GM19193 (cell line): ENCODE measurements around the gene EHD1.

ENCODE experiments used
- POLR2A ChIP-seq: IDR thresholded peaks from 4 replicates; pipeline ENCODE4 v1.6.1; 2011; ENCODE audit not compliant: insufficient read depth, insufficient read length; ENCODE audit errors: extremely low read depth

The EHD1 gene

DNA sequence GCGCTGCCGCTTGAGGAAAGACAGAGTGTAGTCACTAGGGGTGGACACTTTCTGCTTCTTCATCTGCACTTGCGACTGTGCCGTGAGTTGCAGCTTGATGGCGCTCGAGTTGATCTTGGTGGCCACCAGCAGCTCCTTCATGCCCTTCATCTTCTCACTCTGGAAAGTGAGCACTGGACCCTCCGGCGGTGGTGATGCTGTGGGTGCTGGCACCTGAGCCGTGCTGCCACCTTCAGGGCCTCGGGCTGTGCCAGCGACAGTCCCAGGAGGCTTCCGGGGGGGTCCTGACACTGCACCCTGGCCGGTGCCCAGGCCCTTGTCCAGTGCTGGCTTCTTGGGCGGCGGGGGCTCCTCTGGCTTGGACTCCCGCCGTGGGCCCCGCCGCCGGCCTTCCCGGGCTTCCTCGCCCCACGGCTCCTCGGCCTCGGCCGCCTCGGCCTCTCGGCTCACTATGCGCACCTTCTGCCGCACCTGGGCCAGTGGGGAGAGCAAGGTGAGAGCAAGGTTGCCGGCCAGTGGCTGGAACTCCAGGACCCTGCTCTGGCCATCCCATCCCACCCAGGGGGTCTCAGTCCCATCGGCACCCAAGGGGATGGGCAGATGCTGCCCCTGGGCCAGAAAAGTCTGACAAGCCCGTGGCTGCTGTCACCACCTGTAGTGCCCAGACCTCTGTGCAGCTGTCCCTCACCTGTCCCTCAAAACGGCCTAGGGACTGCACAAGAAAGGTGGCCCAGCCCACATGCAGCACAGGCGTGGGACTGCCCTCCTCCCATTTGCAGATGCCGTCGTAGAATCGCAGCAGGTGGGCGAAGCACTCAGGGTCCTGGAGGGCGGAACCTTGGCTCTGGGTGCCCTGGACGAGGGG is 73.8 kb downstream of the EHD1 start:
- TF ChIP-seq POLR2A, result no peak

DNA sequence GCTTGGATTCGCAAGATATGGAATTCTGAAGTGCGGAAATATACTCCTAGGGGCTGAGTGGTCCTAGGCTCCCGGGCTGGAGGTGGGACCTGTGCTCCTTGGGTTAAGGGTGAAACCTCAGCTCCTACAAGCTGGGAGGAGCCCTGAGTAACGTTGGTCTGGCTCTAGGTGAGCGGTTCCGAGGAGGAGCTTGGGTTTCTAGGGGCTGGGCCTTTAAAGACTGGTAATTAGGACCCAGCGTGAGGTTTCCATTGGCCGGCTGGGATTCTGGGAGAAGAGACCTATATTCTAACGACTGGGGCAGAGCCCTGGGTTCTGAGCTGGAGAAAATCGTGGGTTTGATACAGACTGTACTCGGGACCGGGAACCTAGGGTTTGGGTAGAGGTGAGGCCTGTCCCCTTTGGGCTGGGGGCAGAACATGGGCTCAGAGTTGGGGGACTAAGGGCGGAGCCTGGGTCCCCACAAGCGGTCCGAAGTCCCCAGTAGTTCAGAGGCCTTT is 74.5 kb downstream of the EHD1 start:
- no peak for TF ChIP-seq POLR2A

DNA sequence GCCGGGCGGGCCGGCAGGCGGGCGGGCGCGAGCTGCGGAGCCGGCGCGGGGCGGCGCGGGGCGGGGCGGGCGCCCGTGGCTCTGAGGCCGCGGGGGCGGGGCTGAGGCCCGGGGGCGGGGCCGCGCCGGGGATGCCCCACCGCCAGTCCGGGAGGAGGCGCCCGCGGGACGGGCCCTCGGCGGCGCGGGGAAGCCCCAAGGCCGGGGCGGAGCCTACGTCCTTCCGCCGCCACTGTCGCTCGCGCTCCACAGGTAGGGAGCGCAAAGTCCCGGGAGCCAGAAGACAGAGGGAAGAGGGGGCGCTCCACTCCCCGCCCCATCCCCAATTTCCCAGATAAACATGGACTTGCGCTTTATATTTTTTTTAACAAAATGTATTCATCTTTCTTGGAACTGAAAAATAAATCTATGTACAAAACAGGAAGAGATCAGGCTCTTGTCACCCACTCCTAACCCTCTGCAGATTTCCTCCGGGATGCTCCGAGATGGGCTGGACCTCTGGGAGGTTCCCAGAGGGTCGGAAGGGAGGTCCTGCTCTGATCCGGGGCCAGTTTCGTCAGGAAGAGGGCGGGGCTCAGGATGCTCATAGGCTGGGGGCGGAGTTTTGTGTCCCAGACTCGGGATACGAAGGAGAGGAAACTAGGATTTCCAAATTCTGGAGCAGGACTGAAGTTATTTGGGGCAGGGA is 75.1 kb downstream of the EHD1 start, which contains the start of gene MAP4K2:
TSS of gene MAP4K2 (minus strand) at position 57 of the 688 bp plus-strand sequence. CDS start 65 bp downstream, outside the sequence.
- TF ChIP-seq POLR2A, result peak; percentile 63

DNA sequence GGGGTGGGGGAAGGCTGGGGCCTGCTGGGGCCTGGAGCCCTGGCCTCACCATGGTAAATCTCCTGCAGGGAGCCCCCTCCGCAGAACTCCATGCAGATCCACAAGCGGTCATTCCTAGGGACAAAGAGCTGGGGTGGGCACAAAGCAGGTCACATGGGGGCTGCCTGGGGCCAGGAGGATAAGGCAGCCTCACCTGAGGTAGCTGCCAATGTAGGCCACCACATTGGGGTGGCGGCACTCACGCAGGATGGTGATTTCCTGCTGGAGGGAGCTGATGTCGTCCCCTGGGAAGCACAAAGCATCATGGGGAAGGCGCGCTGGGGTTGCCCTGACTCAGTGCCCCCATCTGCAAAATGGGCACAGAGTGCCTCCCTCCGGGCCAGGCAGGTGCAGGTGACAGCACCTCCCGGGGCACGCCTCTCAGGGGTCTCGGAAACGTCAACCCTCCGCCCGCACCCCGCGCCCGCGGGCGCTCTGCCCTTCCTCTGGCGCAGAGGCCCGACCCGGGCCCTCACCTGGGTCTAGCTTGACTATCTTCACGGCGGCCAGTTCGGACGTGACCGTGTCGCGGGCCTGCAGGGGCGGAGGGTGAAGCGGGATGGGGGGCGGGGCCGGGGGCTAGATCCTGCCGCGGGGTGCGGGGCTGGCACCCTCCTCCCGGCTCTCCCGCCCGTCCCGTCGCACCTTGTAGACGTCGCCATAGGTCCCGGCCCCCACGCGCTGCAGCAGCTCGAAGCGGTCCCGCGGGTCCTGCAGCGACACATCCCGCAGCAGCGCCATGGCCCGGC is 75.9 kb downstream of the EHD1 start:
- no peak for TF ChIP-seq POLR2A
